ENCODE measurements around the gene AGBL3. TPM values are rescaled to one million over a fixed set of nuclear protein-coding genes. Genes with fewer than 3 reads are reported as not detected.

Gene AGBL3
- total RNA-seq, 4 donors from 2014 or later = 0.66 to 3.3 (median 1.7) TPM

GRCh38 chr7:134946260-134946659 lies 40.0 kb upstream of the AGBL3 start:
- H3K36me3 ChIP-seq = peaks cover 52 to 94% (median 81%) of the 10 kb centered on the region in 4 donors
- WGBS = 59% methylated on average over 2 of the region's 2 CpGs
- peaks cover 7 to 62% (median 51%) of the 10 kb centered on the region in 4 donors for H3K4me1 ChIP-seq
- H3K27me3 ChIP-seq = no peaks in the 10 kb centered on the region
- peak overlapping the region; percentile 26 to 89 (median 66) for H3K27ac ChIP-seq (replicated peaks in 1 of 4)
- TF ChIP-seq POLR2A (IDR thresholded peaks at IDR 0.05; ENCODE audit: low read depth) (no peak), POLR2AphosphoS5 (IDR thresholded peaks at IDR 0.05) (no peak), EP300 (IDR thresholded peaks at IDR 0.05) (no peak)
- TF ChIP-seq, protein P1, sequence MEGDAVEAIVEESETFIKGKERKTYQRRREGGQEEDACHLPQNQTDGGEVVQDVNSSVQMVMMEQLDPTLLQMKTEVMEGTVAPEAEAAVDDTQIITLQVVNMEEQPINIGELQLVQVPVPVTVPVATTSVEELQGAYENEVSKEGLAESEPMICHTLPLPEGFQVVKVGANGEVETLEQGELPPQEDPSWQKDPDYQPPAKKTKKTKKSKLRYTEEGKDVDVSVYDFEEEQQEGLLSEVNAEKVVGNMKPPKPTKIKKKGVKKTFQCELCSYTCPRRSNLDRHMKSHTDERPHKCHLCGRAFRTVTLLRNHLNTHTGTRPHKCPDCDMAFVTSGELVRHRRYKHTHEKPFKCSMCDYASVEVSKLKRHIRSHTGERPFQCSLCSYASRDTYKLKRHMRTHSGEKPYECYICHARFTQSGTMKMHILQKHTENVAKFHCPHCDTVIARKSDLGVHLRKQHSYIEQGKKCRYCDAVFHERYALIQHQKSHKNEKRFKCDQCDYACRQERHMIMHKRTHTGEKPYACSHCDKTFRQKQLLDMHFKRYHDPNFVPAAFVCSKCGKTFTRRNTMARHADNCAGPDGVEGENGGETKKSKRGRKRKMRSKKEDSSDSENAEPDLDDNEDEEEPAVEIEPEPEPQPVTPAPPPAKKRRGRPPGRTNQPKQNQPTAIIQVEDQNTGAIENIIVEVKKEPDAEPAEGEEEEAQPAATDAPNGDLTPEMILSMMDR (IDR thresholded peaks at IDR 0.05) = no peak
- H3K4me3 ChIP-seq = no peak overlapping the region
- intact Hi-C loops (cut with DNase I) = no loop called here
- DNase-seq (ENCODE audit: extremely low spot score) = no peak
- no peaks in the 10 kb centered on the region for H3K9me3 ChIP-seq

DNA sequence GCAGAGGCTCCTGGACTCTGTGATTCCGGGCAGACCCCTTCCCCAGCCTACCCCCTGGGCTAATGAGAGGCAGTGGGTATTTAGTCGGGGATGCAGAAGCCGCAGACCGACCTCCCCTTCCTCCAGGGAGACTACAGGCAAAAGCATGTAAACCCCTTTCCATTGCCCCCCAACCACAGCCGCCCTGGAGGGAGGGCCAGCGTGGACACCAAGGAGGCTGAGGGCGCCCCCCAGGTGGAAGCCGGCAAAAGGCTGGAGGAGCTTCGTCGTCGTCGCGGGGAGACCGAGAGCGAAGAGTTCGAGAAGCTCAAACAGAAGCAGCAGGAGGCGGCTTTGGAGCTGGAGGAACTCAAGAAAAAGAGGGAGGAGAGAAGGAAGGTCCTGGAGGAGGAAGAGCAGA lies 39.0 kb upstream of the AGBL3 start:
- Histone ChIP-seq H3K27ac (replicated peaks in 1 of 4) (peak overlapping the region; percentile 2 to 89 (median 66)), H3K27me3 (no peaks in the 10 kb centered on the region), H3K4me1 (peaks cover 0 to 51% (median 43%) of the 10 kb centered on the region in 4 donors), H3K9me3 (no peaks in the 10 kb centered on the region), H3K4me3 (no peak overlapping the region), H3K36me3 (peaks cover 63 to 95% (median 82%) of the 10 kb centered on the region in 4 donors)
- DNase-seq (ENCODE audit: extremely low spot score) = no peak
- intact Hi-C loops (cut with DNase I) = no loop called here
- no peak for TF ChIP-seq POLR2AphosphoS5 (IDR thresholded peaks at IDR 0.05)
- no peak for TF ChIP-seq POLR2A (IDR thresholded peaks at IDR 0.05; ENCODE audit: low read depth)
- TF ChIP-seq EP300 (IDR thresholded peaks at IDR 0.05) = no peak
- TF ChIP-seq, protein P1 (IDR thresholded peaks at IDR 0.05) = no peak
- WGBS = 94% methylated on average over 17 of the region's 17 CpGs

- Histone ChIP-seq H3K4me3 (no peak overlapping the region), H3K4me1 (peaks cover 0 to 48% (median 43%) of the 10 kb centered on the region in 4 donors), H3K27ac (replicated peaks in 1 of 4) (peak overlapping the region; percentile 58 to 89 (median 66)), H3K27me3 (no peaks in the 10 kb centered on the region), H3K9me3 (no peaks in the 10 kb centered on the region), H3K36me3 (peaks cover 68 to 96% (median 85%) of the 10 kb centered on the region in 4 donors)
- no peak for DNase-seq (ENCODE audit: extremely low spot score)
- TF ChIP-seq, protein P1 (IDR thresholded peaks at IDR 0.05) = no peak
- TF ChIP-seq POLR2AphosphoS5 (IDR thresholded peaks at IDR 0.05) (no peak), POLR2A (IDR thresholded peaks at IDR 0.05; ENCODE audit: low read depth) (no peak), EP300 (IDR thresholded peaks at IDR 0.05) (no peak)
- intact Hi-C loops (cut with DNase I) = no loop called here
- WGBS = 96% methylated on average over 1 of the region's 1 CpG
These were observed 38.5 kb upstream of the AGBL3 start for GRCh38 chr7:134947831-134948230.

DNA sequence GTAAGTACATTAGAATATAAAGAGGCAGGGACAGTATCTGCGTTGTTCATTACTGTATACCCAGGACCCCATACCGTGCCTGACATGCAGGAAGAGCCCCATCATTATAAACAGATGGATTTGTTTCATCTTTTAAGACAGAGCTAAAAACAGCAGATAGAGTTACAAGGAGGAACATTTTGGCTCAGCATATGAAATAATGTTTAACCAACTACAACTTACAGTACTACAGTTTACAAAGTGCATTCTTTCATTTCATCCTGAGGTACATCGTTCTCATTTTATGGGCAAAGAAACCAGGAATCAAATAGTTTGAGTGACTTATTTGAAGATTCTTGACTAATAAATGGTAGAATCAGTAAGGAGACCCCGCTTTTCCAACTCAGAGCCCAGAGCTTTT lies 38.1 kb upstream of the AGBL3 start:
- Histone ChIP-seq H3K4me3 (no peak overlapping the region), H3K27me3 (no peaks in the 10 kb centered on the region), H3K9me3 (no peaks in the 10 kb centered on the region), H3K4me1 (peaks cover 0 to 48% (median 43%) of the 10 kb centered on the region in 4 donors), H3K36me3 (peaks cover 72 to 96% (median 86%) of the 10 kb centered on the region in 4 donors), H3K27ac (replicated peaks in 1 of 4) (peak overlapping the region; percentile 58 to 89 (median 66))
- DNase-seq (ENCODE audit: extremely low spot score) = no peak
- TF ChIP-seq EP300 (IDR thresholded peaks at IDR 0.05) = no peak
- no peak for TF ChIP-seq POLR2A (IDR thresholded peaks at IDR 0.05; ENCODE audit: low read depth)
- TF ChIP-seq POLR2AphosphoS5 (IDR thresholded peaks at IDR 0.05) = no peak
- TF ChIP-seq, protein P1 (IDR thresholded peaks at IDR 0.05) = no peak
- intact Hi-C loops (cut with DNase I) = no loop called here
- 60% methylated on average over 4 of the region's 4 CpGs for WGBS

DNA sequence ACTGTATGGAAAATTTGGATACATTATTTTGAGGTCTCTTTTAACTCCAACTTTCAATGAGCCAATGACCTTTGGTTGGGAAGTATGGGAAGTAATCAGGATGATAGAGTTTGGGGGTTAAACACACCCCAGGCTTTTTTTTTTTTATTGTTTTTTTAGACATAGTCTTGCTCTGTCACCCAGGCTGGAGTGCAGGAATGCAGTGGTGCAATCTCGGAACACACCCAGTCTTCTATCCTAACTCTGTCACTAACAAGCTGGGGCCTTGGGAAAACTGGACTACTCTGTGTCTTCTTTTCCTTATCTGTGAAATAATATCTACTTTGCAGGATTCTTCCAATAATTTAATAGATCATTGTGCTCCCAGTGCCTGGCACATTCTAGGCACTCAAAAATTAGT lies 37.6 kb upstream of the AGBL3 start:
- 76% methylated on average over 1 of the region's 1 CpG for WGBS
- intact Hi-C loops (cut with DNase I) = no loop called here
- H3K4me1 ChIP-seq = peaks cover 0 to 50% (median 44%) of the 10 kb centered on the region in 4 donors
- H3K27ac ChIP-seq (replicated peaks in 1 of 4) = peak overlapping the region; percentile 58 to 89 (median 66)
- TF ChIP-seq EP300 (IDR thresholded peaks at IDR 0.05) = no peak
- no peak for TF ChIP-seq POLR2A (IDR thresholded peaks at IDR 0.05; ENCODE audit: low read depth)
- no peak for TF ChIP-seq POLR2AphosphoS5 (IDR thresholded peaks at IDR 0.05)
- TF ChIP-seq, protein P1 (IDR thresholded peaks at IDR 0.05) = no peak
- no peak for DNase-seq (ENCODE audit: extremely low spot score)
- H3K9me3 ChIP-seq = no peaks in the 10 kb centered on the region
- no peak overlapping the region for H3K4me3 ChIP-seq
- H3K36me3 ChIP-seq = peaks cover 72 to 96% (median 89%) of the 10 kb centered on the region in 4 donors
- no peaks in the 10 kb centered on the region for H3K27me3 ChIP-seq

Data from esophagus muscularis mucosa (tissue), 4 donors.